GM21723 (cell line): ENCODE measurements around the gene RBSN.

ENCODE experiments used
- ATAC-seq: cut with Tn5 transposase; IDR thresholded peaks from one replicate; pipeline ENCODE4 v1.9.1; 2021; ENCODE audit warnings: mild to moderate bottlenecking, moderate library complexity; ENCODE audit not compliant: unreplicated experiment

Gene RBSN

GRCh38 chr3:15102256-15102655, 3.3 kb upstream of the RBSN start:
- ATAC-seq, result no peak

GRCh38 chr3:15099364-15100098, 583 bp upstream of the RBSN start:
- peak; percentile 32 for ATAC-seq

- no peak for ATAC-seq
Measured at GRCh38 chr3:15097891-15098290, 1.1 kb downstream of the RBSN start.

- no peak for ATAC-seq
Measured at GRCh38 chr3:15096046-15096445, 2.9 kb downstream of the RBSN start.

- ATAC-seq, result no peak
Measured at GRCh38 chr3:15094187-15094875, 4.6 kb downstream of the RBSN start.

GRCh38 chr3:15092686-15093085, 6.3 kb downstream of the RBSN start:
- no peak for ATAC-seq

- no peak for ATAC-seq
Measured at GRCh38 chr3:15091575-15091974, 7.4 kb downstream of the RBSN start.

GRCh38 chr3:15089201-15089600, 9.7 kb downstream of the RBSN start:
- no peak for ATAC-seq

GRCh38 chr3:15086699-15087098, 12.2 kb downstream of the RBSN start:
- ATAC-seq, result no peak

- no peak for ATAC-seq
Measured at GRCh38 chr3:15086263-15086662, 12.7 kb downstream of the RBSN start.

- ATAC-seq, result no peak
Measured at GRCh38 chr3:15083252-15083651, 15.7 kb downstream of the RBSN start.

- ATAC-seq, result no peak
Measured at GRCh38 chr3:15081960-15082664, 16.8 kb downstream of the RBSN start.

- no peak for ATAC-seq
Measured at GRCh38 chr3:15079091-15079490, 19.9 kb downstream of the RBSN start.

GRCh38 chr3:15074500-15074899, 24.4 kb downstream of the RBSN start:
- no peak for ATAC-seq

- ATAC-seq, result no peak
Measured at GRCh38 chr3:15071699-15072098, 27.2 kb downstream of the RBSN start.

- no peak for ATAC-seq
Measured at GRCh38 chr3:15069441-15069840, 29.5 kb downstream of the RBSN start.

- ATAC-seq, result no peak
Measured at GRCh38 chr3:15066467-15066866, 32.5 kb downstream of the RBSN start.

- no peak for ATAC-seq
Measured at GRCh38 chr3:15065550-15066007, 33.4 kb downstream of the RBSN start.

GRCh38 chr3:15064835-15065549, 34.0 kb downstream of the RBSN start, which contains the start of gene MRPS25:
Gene MRPS25, minus strand, starts transcription at chr3:15065315. Its CDS starts 121 bp downstream, at chr3:15065194.
- peak; percentile 96 for ATAC-seq

- peak; percentile 35 for ATAC-seq
Measured at GRCh38 chr3:15064299-15064834, 34.6 kb downstream of the RBSN start.
